ENCODE results near the gene PNMA8B. TPM values are rescaled to one million over a fixed set of nuclear protein-coding genes. Genes with fewer than 3 reads are reported as not detected.

Gene PNMA8B
- polyA plus RNA-seq, 1 donor: 1.7 TPM

GRCh38 chr19:46494941-46495785, 504 bp downstream of the PNMA8B start:
- WGBS (ENCODE audit: insufficient coverage, low lambda C conversion rate): no CpG with 5 or more reads among the region's 49 CpGs
- Histone ChIP-seq H3K27me3 (ENCODE audit: control insufficient read depth, insufficient read depth, low read length) (peaks cover 56% of the 10 kb centered on the region), H3K9me3 (ENCODE audit: control insufficient read depth, low read depth, low read length) (peaks cover 21% of the 10 kb centered on the region), H3K27ac (ENCODE audit: low read length) (no peak overlapping the region), H3K4me3 (ENCODE audit: low read length) (peak overlapping the region; percentile 38), H3K36me3 (ENCODE audit: control insufficient read depth, insufficient read depth, low read length) (no peaks in the 10 kb centered on the region), H3K4me1 (ENCODE audit: control insufficient read depth, insufficient read depth, low read length) (peaks cover 15% of the 10 kb centered on the region)
- no peak for DNase-seq

- Histone ChIP-seq H3K27ac (ENCODE audit: low read length) (no peak overlapping the region), H3K4me1 (ENCODE audit: control insufficient read depth, insufficient read depth, low read length) (peaks cover 22% of the 10 kb centered on the region), H3K27me3 (ENCODE audit: control insufficient read depth, insufficient read depth, low read length) (peaks cover 64% of the 10 kb centered on the region), H3K9me3 (ENCODE audit: control insufficient read depth, low read depth, low read length) (peaks cover 24% of the 10 kb centered on the region), H3K4me3 (ENCODE audit: low read length) (peak overlapping the region; percentile 16), H3K36me3 (ENCODE audit: control insufficient read depth, insufficient read depth, low read length) (no peaks in the 10 kb centered on the region)
- 27% methylated on average over 3 of the region's 67 CpGs for WGBS (ENCODE audit: insufficient coverage, low lambda C conversion rate)
- no peak for DNase-seq
These were observed 1.3 kb downstream of the PNMA8B start for GRCh38 chr19:46494146-46494940.

GRCh38 chr19:46493236-46494145, 2.2 kb downstream of the PNMA8B start:
- H3K9me3 ChIP-seq (ENCODE audit: control insufficient read depth, low read depth, low read length): peaks cover 24% of the 10 kb centered on the region
- H3K36me3 ChIP-seq (ENCODE audit: control insufficient read depth, insufficient read depth, low read length): no peaks in the 10 kb centered on the region
- peak overlapping the region; percentile 35 for H3K4me3 ChIP-seq (ENCODE audit: low read length)
- DNase-seq: no peak
- H3K27ac ChIP-seq (ENCODE audit: low read length): no peak overlapping the region
- no CpG with 5 or more reads among the region's 92 CpGs for WGBS (ENCODE audit: insufficient coverage, low lambda C conversion rate)
- H3K27me3 ChIP-seq (ENCODE audit: control insufficient read depth, insufficient read depth, low read length): peaks cover 73% of the 10 kb centered on the region
- H3K4me1 ChIP-seq (ENCODE audit: control insufficient read depth, insufficient read depth, low read length): peaks cover 28% of the 10 kb centered on the region

GRCh38 chr19:46492841-46493235, 2.8 kb downstream of the PNMA8B start:
- no peaks in the 10 kb centered on the region for H3K36me3 ChIP-seq (ENCODE audit: control insufficient read depth, insufficient read depth, low read length)
- no peak overlapping the region for H3K27ac ChIP-seq (ENCODE audit: low read length)
- peak overlapping the region; percentile 35 for H3K4me3 ChIP-seq (ENCODE audit: low read length)
- WGBS (ENCODE audit: insufficient coverage, low lambda C conversion rate): no CpG with 5 or more reads among the region's 17 CpGs
- peaks cover 24% of the 10 kb centered on the region for H3K9me3 ChIP-seq (ENCODE audit: control insufficient read depth, low read depth, low read length)
- no peak for DNase-seq
- peaks cover 28% of the 10 kb centered on the region for H3K4me1 ChIP-seq (ENCODE audit: control insufficient read depth, insufficient read depth, low read length)
- H3K27me3 ChIP-seq (ENCODE audit: control insufficient read depth, insufficient read depth, low read length): peaks cover 79% of the 10 kb centered on the region

- DNase-seq: no peak
- Histone ChIP-seq H3K4me1 (ENCODE audit: control insufficient read depth, insufficient read depth, low read length) (peaks cover 31% of the 10 kb centered on the region), H3K36me3 (ENCODE audit: control insufficient read depth, insufficient read depth, low read length) (no peaks in the 10 kb centered on the region), H3K9me3 (ENCODE audit: control insufficient read depth, low read depth, low read length) (peaks cover 24% of the 10 kb centered on the region), H3K27ac (ENCODE audit: low read length) (no peak overlapping the region), H3K27me3 (ENCODE audit: control insufficient read depth, insufficient read depth, low read length) (peaks cover 84% of the 10 kb centered on the region), H3K4me3 (ENCODE audit: low read length) (no peak overlapping the region)
- no CpG with 5 or more reads among the region's 18 CpGs for WGBS (ENCODE audit: insufficient coverage, low lambda C conversion rate)
These were observed 3.5 kb downstream of the PNMA8B start for GRCh38 chr19:46491975-46492682.

- H3K4me1 ChIP-seq (ENCODE audit: control insufficient read depth, insufficient read depth, low read length): peaks cover 31% of the 10 kb centered on the region
- H3K27me3 ChIP-seq (ENCODE audit: control insufficient read depth, insufficient read depth, low read length): peaks cover 89% of the 10 kb centered on the region
- peaks cover 24% of the 10 kb centered on the region for H3K9me3 ChIP-seq (ENCODE audit: control insufficient read depth, low read depth, low read length)
- H3K4me3 ChIP-seq (ENCODE audit: low read length): no peak overlapping the region
- H3K36me3 ChIP-seq (ENCODE audit: control insufficient read depth, insufficient read depth, low read length): no peaks in the 10 kb centered on the region
- H3K27ac ChIP-seq (ENCODE audit: low read length): no peak overlapping the region
- DNase-seq: no peak
- no CpG with 5 or more reads among the region's 9 CpGs for WGBS (ENCODE audit: insufficient coverage, low lambda C conversion rate)
These were observed 4.9 kb downstream of the PNMA8B start for GRCh38 chr19:46490774-46491173.

GRCh38 chr19:46489445-46490272, 6.0 kb downstream of the PNMA8B start:
- H3K4me1 ChIP-seq (ENCODE audit: control insufficient read depth, insufficient read depth, low read length): peaks cover 26% of the 10 kb centered on the region
- H3K27ac ChIP-seq (ENCODE audit: low read length): no peak overlapping the region
- H3K4me3 ChIP-seq (ENCODE audit: low read length): no peak overlapping the region
- H3K36me3 ChIP-seq (ENCODE audit: control insufficient read depth, insufficient read depth, low read length): no peaks in the 10 kb centered on the region
- peaks cover 13% of the 10 kb centered on the region for H3K9me3 ChIP-seq (ENCODE audit: control insufficient read depth, low read depth, low read length)
- H3K27me3 ChIP-seq (ENCODE audit: control insufficient read depth, insufficient read depth, low read length): peaks cover 78% of the 10 kb centered on the region
- WGBS (ENCODE audit: insufficient coverage, low lambda C conversion rate): no CpG with 5 or more reads among the region's 52 CpGs
- DNase-seq: peak in 1 of 2 donors; percentile 51

- H3K27me3 ChIP-seq (ENCODE audit: control insufficient read depth, insufficient read depth, low read length): peaks cover 67% of the 10 kb centered on the region
- no peak overlapping the region for H3K4me3 ChIP-seq (ENCODE audit: low read length)
- peaks cover 21% of the 10 kb centered on the region for H3K4me1 ChIP-seq (ENCODE audit: control insufficient read depth, insufficient read depth, low read length)
- no peak for DNase-seq
- H3K36me3 ChIP-seq (ENCODE audit: control insufficient read depth, insufficient read depth, low read length): no peaks in the 10 kb centered on the region
- H3K27ac ChIP-seq (ENCODE audit: low read length): no peak overlapping the region
- WGBS (ENCODE audit: insufficient coverage, low lambda C conversion rate): no CpG with 5 or more reads among the region's 11 CpGs
- peaks cover 10% of the 10 kb centered on the region for H3K9me3 ChIP-seq (ENCODE audit: control insufficient read depth, low read depth, low read length)
These were observed 7.1 kb downstream of the PNMA8B start for GRCh38 chr19:46488551-46488950.

- H3K4me1 ChIP-seq (ENCODE audit: control insufficient read depth, insufficient read depth, low read length): peaks cover 17% of the 10 kb centered on the region
- H3K4me3 ChIP-seq (ENCODE audit: low read length): peak overlapping the region; percentile 14
- H3K27me3 ChIP-seq (ENCODE audit: control insufficient read depth, insufficient read depth, low read length): peaks cover 64% of the 10 kb centered on the region
- WGBS (ENCODE audit: insufficient coverage, low lambda C conversion rate): no CpG with 5 or more reads among the region's 38 CpGs
- H3K36me3 ChIP-seq (ENCODE audit: control insufficient read depth, insufficient read depth, low read length): no peaks in the 10 kb centered on the region
- DNase-seq: peak; percentile 48 to 61
- peaks cover 7% of the 10 kb centered on the region for H3K9me3 ChIP-seq (ENCODE audit: control insufficient read depth, low read depth, low read length)
- H3K27ac ChIP-seq (ENCODE audit: low read length): no peak overlapping the region
These were observed 7.7 kb downstream of the PNMA8B start for GRCh38 chr19:46487802-46488445.

All from large intestine (tissue), 3 donors.